NK-92 treated with Interleukin-12 subunit alpha and Interleukin-12 subunit beta, amount 100 ng/mL, for 24 hours (cell line): ENCODE data around the gene SEM1.
A peak's percentile ranks its signal among the peaks of the same experiment; 100 is the strongest.
"Not testable (repeated sequence)": the region's sequence is repeated elsewhere in the genome, so short reads cannot be mapped to it uniquely, and the experiment has no call there.

ENCODE experiments used
- DNase-seq: peaks from one replicate; lab custom pipeline; 2025; lab: John Stamatoyannopoulos, UW

SEM1 gene

GRCh38 chr7:96709381-96710228, at the start of gene SEM1:
Gene SEM1, minus strand, starts transcription at chr7:96709846. Its CDS starts 83 bp downstream, at chr7:96709763.
- peak; percentile 67 for DNase-seq

- DNase-seq = not testable (repeated sequence)
These were observed 48.2 kb upstream of the SEM1 start for GRCh38 chr7:96757880-96758279.

- no peak for DNase-seq
These were observed 37.8 kb upstream of the SEM1 start for GRCh38 chr7:96747418-96747940.

GRCh38 chr7:96740130-96740529, 30.5 kb upstream of the SEM1 start:
- DNase-seq = no peak

GRCh38 chr7:96739609-96740008, 30.0 kb upstream of the SEM1 start:
- no peak for DNase-seq

- DNase-seq = no peak
These were observed 29.5 kb upstream of the SEM1 start for GRCh38 chr7:96739167-96739566.

- no peak for DNase-seq
These were observed 29.1 kb upstream of the SEM1 start for GRCh38 chr7:96738705-96739104.

- DNase-seq = no peak
These were observed 28.0 kb upstream of the SEM1 start for GRCh38 chr7:96737545-96738050.

- DNase-seq = no peak
These were observed 24.7 kb upstream of the SEM1 start for GRCh38 chr7:96734343-96734742.

GRCh38 chr7:96729820-96730219, 20.2 kb upstream of the SEM1 start:
- DNase-seq = no peak

- no peak for DNase-seq
These were observed 18.5 kb upstream of the SEM1 start for GRCh38 chr7:96728139-96728538.

GRCh38 chr7:96727534-96728088, 18.0 kb upstream of the SEM1 start:
- DNase-seq = no peak

- DNase-seq = no peak
These were observed 14.0 kb upstream of the SEM1 start for GRCh38 chr7:96723622-96724021.

- not testable (repeated sequence) for DNase-seq
These were observed 13.3 kb upstream of the SEM1 start for GRCh38 chr7:96722928-96723327.

- no peak for DNase-seq
These were observed 11.2 kb upstream of the SEM1 start for GRCh38 chr7:96720843-96721242.

- no peak for DNase-seq
These were observed 9.5 kb upstream of the SEM1 start for GRCh38 chr7:96719164-96719563.

GRCh38 chr7:96718107-96719003, 8.7 kb upstream of the SEM1 start:
- no peak for DNase-seq

- DNase-seq = no peak
These were observed 3.4 kb upstream of the SEM1 start for GRCh38 chr7:96713037-96713436.

GRCh38 chr7:96710544-96710943, 898 bp upstream of the SEM1 start:
- DNase-seq = no peak

GRCh38 chr7:96708872-96709271, 774 bp downstream of the SEM1 start:
- DNase-seq = no peak

- no peak for DNase-seq
These were observed 1.5 kb downstream of the SEM1 start for GRCh38 chr7:96707901-96708774.
